ENCODE results near the gene APLNR. TPM values are rescaled to one million over a fixed set of nuclear protein-coding genes. Genes with fewer than 3 reads are reported as not detected.

Gene APLNR
- total RNA-seq, 6 experiments from 2014 or later = 1.1 to 3.6 (median 2.1) TPM

DNA sequence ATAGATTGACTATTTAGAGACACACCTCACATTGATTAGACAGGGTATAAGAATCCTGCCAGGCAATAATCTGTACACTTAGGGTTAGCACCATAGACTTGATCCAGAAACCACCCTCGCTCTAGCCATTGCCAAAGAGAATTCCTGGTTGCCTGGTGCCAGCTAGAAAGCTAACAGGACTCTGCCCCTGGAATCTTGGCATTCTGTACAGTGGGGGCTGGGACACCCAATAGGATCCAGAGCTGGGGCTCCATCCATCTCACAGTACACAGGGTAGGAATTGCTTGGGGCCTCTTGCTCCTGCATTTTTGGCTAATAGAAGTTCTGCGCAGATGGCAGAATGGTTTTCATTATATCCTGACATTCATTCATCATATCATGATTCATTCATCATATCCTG, 3.0 kb upstream of the APLNR start:
- no peaks in the 10 kb centered on the region for H3K27me3 ChIP-seq
- no peaks in the 10 kb centered on the region for H3K36me3 ChIP-seq
- WGBS (ENCODE audit: insufficient coverage, low coverage, low lambda C conversion rate, missing lambda C conversion rate) = 0% methylated on average over 1 of the region's 2 CpGs
- H3K4me1 ChIP-seq = peaks cover 0 to 23% (median 8%) of the 10 kb centered on the region in 4 donors
- no peak for TF ChIP-seq POLR2A (IDR thresholded peaks at IDR 0.05)
- TF ChIP-seq, protein P1, sequence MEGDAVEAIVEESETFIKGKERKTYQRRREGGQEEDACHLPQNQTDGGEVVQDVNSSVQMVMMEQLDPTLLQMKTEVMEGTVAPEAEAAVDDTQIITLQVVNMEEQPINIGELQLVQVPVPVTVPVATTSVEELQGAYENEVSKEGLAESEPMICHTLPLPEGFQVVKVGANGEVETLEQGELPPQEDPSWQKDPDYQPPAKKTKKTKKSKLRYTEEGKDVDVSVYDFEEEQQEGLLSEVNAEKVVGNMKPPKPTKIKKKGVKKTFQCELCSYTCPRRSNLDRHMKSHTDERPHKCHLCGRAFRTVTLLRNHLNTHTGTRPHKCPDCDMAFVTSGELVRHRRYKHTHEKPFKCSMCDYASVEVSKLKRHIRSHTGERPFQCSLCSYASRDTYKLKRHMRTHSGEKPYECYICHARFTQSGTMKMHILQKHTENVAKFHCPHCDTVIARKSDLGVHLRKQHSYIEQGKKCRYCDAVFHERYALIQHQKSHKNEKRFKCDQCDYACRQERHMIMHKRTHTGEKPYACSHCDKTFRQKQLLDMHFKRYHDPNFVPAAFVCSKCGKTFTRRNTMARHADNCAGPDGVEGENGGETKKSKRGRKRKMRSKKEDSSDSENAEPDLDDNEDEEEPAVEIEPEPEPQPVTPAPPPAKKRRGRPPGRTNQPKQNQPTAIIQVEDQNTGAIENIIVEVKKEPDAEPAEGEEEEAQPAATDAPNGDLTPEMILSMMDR (IDR thresholded peaks at IDR 0.05) = no peak
- intact Hi-C loops (cut with DNase I) = loop anchor here in 1 of 2 donors (10.0 kb wide), 2 partner anchors 75 to 395 kb away; no protein-coding TSS in a partner anchor
- H3K27ac ChIP-seq = no peak overlapping the region
- H3K9me3 ChIP-seq = no peaks in the 10 kb centered on the region
- H3K4me3 ChIP-seq = no peak overlapping the region
- peak; percentile 90 to 94 (median 93) for ATAC-seq
- peak; percentile 50 to 92 (median 64) for DNase-seq

DNA sequence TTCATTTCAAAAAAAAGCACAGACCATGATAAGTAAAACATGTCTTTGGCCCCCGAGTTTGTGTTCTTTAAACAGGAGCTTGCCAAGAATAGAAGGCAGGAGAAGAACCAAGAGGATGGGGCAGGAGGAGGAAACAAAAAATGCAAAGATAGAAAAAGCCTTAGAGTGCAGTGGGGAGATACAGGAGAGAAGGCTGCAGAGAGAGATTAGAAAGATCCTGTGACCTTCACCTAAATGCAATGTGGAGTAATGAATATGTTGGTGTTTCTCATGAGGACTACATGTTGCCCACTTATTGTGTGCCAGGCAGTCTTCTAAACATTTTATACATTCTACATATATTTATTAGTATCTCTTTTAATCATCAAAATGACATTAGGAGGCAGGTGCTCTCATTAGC, 2.3 kb upstream of the APLNR start:
- Histone ChIP-seq H3K4me1 (peaks cover 0 to 23% (median 8%) of the 10 kb centered on the region in 4 donors), H3K27ac (no peak overlapping the region), H3K4me3 (no peak overlapping the region), H3K9me3 (no peaks in the 10 kb centered on the region), H3K27me3 (no peaks in the 10 kb centered on the region), H3K36me3 (no peaks in the 10 kb centered on the region)
- intact Hi-C loops (cut with DNase I) = no loop called here
- ATAC-seq (no peak), DNase-seq (no peak)
- 50% methylated on average over 1 of the region's 1 CpG for WGBS (ENCODE audit: insufficient coverage, low coverage, low lambda C conversion rate, missing lambda C conversion rate)
- TF ChIP-seq, protein P1 (IDR thresholded peaks at IDR 0.05) = no peak
- no peak for TF ChIP-seq POLR2A (IDR thresholded peaks at IDR 0.05)

DNA sequence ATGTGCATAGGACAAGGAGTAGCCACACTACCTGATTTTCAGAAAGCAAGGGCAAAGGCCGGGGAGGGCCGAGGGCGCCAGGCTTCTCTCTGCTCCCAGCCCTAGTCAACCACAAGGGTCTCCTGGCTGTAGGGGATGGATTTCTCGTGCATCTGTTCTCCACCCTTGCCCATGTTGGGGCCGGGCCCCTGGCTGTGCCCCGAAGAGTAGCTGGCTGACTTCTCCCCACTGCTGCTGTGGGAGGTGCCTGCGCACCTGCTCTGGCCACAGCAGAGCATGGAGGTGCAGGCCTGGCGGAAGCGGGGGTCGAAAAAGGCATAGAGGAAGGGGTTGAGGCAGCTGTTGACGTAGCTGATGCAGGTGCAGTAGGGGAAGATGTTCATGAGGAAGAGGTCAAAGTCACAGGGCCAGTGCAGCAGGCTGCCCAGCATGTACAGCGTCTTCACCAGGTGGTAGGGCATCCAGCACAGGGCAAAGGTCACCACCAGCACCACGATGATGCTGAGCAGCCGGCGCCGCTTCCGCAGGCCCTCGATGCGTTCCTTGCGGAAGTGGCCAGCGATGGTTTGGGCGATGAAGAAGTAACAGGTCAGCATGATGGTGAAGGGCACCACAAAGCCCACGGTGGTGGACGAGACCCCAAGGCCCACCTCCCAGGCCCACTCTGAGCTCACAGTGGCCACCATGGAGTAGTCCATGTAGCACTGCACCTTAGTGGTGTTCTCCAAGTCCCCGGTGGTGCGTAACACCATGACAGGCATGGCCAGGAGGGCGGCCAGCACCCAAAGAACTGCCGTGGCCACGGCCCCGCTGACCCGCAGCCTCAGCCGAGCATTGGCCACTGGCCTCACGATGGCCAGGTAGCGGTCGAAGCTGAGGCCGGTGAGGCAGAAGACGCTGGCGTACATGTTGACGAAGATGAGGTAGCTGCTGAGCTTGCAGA, 1.0 kb downstream of the APLNR start:
- no peak for ATAC-seq
- WGBS (ENCODE audit: insufficient coverage, low coverage, low lambda C conversion rate, missing lambda C conversion rate) = 70% methylated on average over 14 of the region's 39 CpGs
- no peak for DNase-seq
- intact Hi-C loops (cut with DNase I) = no loop called here
- H3K27ac ChIP-seq = no peak overlapping the region
- peak overlapping the region in 2 of 3 donors; percentile 7 to 16 for H3K4me3 ChIP-seq
- H3K4me1 ChIP-seq = peaks cover 0 to 17% (median 8%) of the 10 kb centered on the region in 4 donors
- H3K36me3 ChIP-seq = no peaks in the 10 kb centered on the region
- no peaks in the 10 kb centered on the region for H3K27me3 ChIP-seq
- no peaks in the 10 kb centered on the region for H3K9me3 ChIP-seq
- TF ChIP-seq POLR2A (IDR thresholded peaks at IDR 0.05) = no peak
- TF ChIP-seq, protein P1 (IDR thresholded peaks at IDR 0.05) = no peak

DNA sequence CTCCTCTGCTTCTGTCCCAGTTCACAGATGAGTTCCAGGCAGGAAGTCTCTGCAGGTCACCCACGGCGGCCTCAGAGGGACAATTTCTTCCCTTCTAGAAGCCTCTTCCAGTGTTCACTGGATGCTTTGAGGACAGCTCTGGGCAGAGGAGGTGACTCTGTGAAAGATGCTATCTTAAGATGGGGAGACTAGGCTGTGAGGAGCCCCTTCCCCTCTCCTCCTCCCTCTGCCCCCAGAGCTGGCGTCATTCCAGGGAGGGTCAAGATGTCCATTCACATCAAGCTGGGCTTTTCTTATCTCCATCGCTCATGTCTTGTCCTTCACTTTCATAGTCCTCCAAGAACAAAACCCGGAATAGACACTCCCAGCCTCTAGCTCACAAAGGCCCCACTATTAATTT, 3.3 kb downstream of the APLNR start:
- Histone ChIP-seq H3K27me3 (no peaks in the 10 kb centered on the region), H3K4me1 (no peaks in the 10 kb centered on the region), H3K27ac (no peak overlapping the region), H3K4me3 (no peak overlapping the region), H3K9me3 (no peaks in the 10 kb centered on the region), H3K36me3 (no peaks in the 10 kb centered on the region)
- no peak for ATAC-seq
- no peak for TF ChIP-seq POLR2A (IDR thresholded peaks at IDR 0.05)
- 61% methylated on average over 3 of the region's 5 CpGs for WGBS (ENCODE audit: insufficient coverage, low coverage, low lambda C conversion rate, missing lambda C conversion rate)
- DNase-seq = no peak
- intact Hi-C loops (cut with DNase I) = no loop called here

Measured in right lobe of liver (tissue), 6 donors.